NCI-H2107 treated with DMSO at 0.1 percent for 48 hours (cell line): ENCODE results near the gene C9orf152.

Experiments used
- DNase-seq: peaks from one replicate; lab custom pipeline; 2025; ENCODE audit not compliant: unreplicated experiment; lab: John Stamatoyannopoulos, UW

C9orf152 gene

GRCh38 chr9:110183208-110184145 lies 24.5 kb downstream of the C9orf152 start:
- peak; percentile 19 for DNase-seq

- DNase-seq = no peak
Observed at GRCh38 chr9:110180511-110181434, 27.2 kb downstream of the C9orf152 start.

- DNase-seq = no peak
Observed at GRCh38 chr9:110179734-110180133, 28.2 kb downstream of the C9orf152 start.

GRCh38 chr9:110178281-110178680 lies 29.7 kb downstream of the C9orf152 start:
- DNase-seq = no peak

- no peak for DNase-seq
Observed at GRCh38 chr9:110175275-110175968, 32.5 kb downstream of the C9orf152 start.

GRCh38 chr9:110173322-110173642 lies 34.7 kb downstream of the C9orf152 start:
- no peak for DNase-seq

- DNase-seq = no peak
Observed at GRCh38 chr9:110170357-110171257, 37.4 kb downstream of the C9orf152 start.

- no peak for DNase-seq
Observed at GRCh38 chr9:110168486-110168885, 39.5 kb downstream of the C9orf152 start.

- no peak for DNase-seq
Observed at GRCh38 chr9:110161940-110162339, 46.0 kb downstream of the C9orf152 start.

GRCh38 chr9:110160685-110161084 lies 47.3 kb downstream of the C9orf152 start:
- DNase-seq = no peak

- no peak for DNase-seq
Observed at GRCh38 chr9:110160123-110160522, 47.8 kb downstream of the C9orf152 start.

GRCh38 chr9:110157823-110158664 lies 49.9 kb downstream of the C9orf152 start:
- DNase-seq = no peak

GRCh38 chr9:110156902-110157301 lies 51.1 kb downstream of the C9orf152 start:
- no peak for DNase-seq

- no peak for DNase-seq
Observed at GRCh38 chr9:110156416-110156815, 51.5 kb downstream of the C9orf152 start.

GRCh38 chr9:110155751-110156150 lies 52.2 kb downstream of the C9orf152 start:
- no peak for DNase-seq

GRCh38 chr9:110153431-110153830 lies 54.5 kb downstream of the C9orf152 start:
- no peak for DNase-seq

GRCh38 chr9:110152704-110153374 lies 55.1 kb downstream of the C9orf152 start:
- DNase-seq = peak; percentile 39
